NCI-H82 (cell line): ENCODE results near the gene WDR82.

Experiments used
- DNase-seq: peaks from one replicate; lab custom pipeline; 2025; lab: John Stamatoyannopoulos, UW

The WDR82 gene

GRCh38 chr3:52306978-52307377 lies 28.5 kb upstream of the WDR82 start:
- DNase-seq: peak; percentile 41

GRCh38 chr3:52305926-52306325 lies 27.5 kb upstream of the WDR82 start:
- DNase-seq: no peak

- no peak for DNase-seq
Observed at GRCh38 chr3:52303811-52304210, 25.4 kb upstream of the WDR82 start.

GRCh38 chr3:52302426-52303145 lies 24.1 kb upstream of the WDR82 start:
- DNase-seq: peak; percentile 73

GRCh38 chr3:52299879-52300611 lies 21.6 kb upstream of the WDR82 start:
- DNase-seq: peak; percentile 45

GRCh38 chr3:52299247-52299878 lies 20.9 kb upstream of the WDR82 start:
- DNase-seq: no peak

GRCh38 chr3:52298149-52299098 lies 20.0 kb upstream of the WDR82 start:
- peak; percentile 10 for DNase-seq

- no peak for DNase-seq
Observed at GRCh38 chr3:52297242-52298148, 19.0 kb upstream of the WDR82 start.

- DNase-seq: no peak
Observed at GRCh38 chr3:52295671-52296208, 17.3 kb upstream of the WDR82 start.

GRCh38 chr3:52294320-52295150 lies 16.1 kb upstream of the WDR82 start:
- DNase-seq: no peak

- DNase-seq: no peak
Observed at GRCh38 chr3:52293491-52294319, 15.3 kb upstream of the WDR82 start.

GRCh38 chr3:52292247-52293065 lies 14.0 kb upstream of the WDR82 start:
- DNase-seq: no peak

GRCh38 chr3:52291508-52292181 lies 13.2 kb upstream of the WDR82 start:
- peak; percentile 61 for DNase-seq

- DNase-seq: no peak
Observed at GRCh38 chr3:52290596-52291507, 12.4 kb upstream of the WDR82 start.

- DNase-seq: no peak
Observed at GRCh38 chr3:52289747-52290595, 11.5 kb upstream of the WDR82 start.
